CD4-positive, alpha-beta T cell (primary cell): ENCODE results near the gene JAK3. TPM values are rescaled to one million over a fixed set of nuclear protein-coding genes. Genes with fewer than 3 reads are reported as not detected.

ENCODE experiments used
- ATAC-seq: fragments of 200-7000 bp; cut with Tn5 transposase; one replicate; pipeline ENCODE4 v1.10.0; 2022; ENCODE audit warnings: mild to moderate bottlenecking; ENCODE audit not compliant: poor library complexity
- CTCF ChIA-PET: fragments of 350-600 bp; sonication (Branson Sonifier 250); formaldehyde crosslinking; loops from one replicate; lab custom pipeline; 2021; ENCODE audit warnings: antibody characterized with exemption, inconsistent platforms; lab: Charles Lee
- POLR2A ChIA-PET: fragments of 350-600 bp; sonication (Branson Sonifier 250); formaldehyde crosslinking; loops from one replicate; lab custom pipeline; 2021; ENCODE audit warnings: antibody characterized with exemption, inconsistent platforms; lab: Charles Lee
- DNase-seq, 14 experiments: peaks; one replicate each; pipeline ENCODE4 v3.0.0-alpha.2; 2013 to 2020; ENCODE audit warnings: mixed read lengths in 2 of 14
- H3K27ac ChIP-seq, 2 donors: one replicate each; pipeline versions ENCODE4 v1.5.1 to v1.7.0; 2013; ENCODE audit warnings: low read length in 2 of 2, low read depth in 1 of 2, mild to moderate bottlenecking in 1 of 2
- H3K27me3 ChIP-seq, 2 experiments: 1 replicate in 1 of 2; 2 replicates in 1 of 2; pipeline versions ENCODE4 v1.6.1 to v1.7.0; 2013; ENCODE audit warnings: low read length in 2 of 2, control low read depth in 1 of 2, mild to moderate bottlenecking in 1 of 2, moderate library complexity in 1 of 2; ENCODE audit not compliant: insufficient read depth in 2 of 2, control insufficient read depth in 1 of 2
- H3K36me3 ChIP-seq: one replicate; pipeline ENCODE4 v1.6.1; 2013; ENCODE audit warnings: low read length, control low read depth; ENCODE audit not compliant: insufficient read depth
- H3K4me1 ChIP-seq: one replicate; pipeline ENCODE4 v1.6.1; 2013; ENCODE audit warnings: low read length, control low read depth; ENCODE audit not compliant: insufficient read depth
- H3K4me3 ChIP-seq: one replicate; pipeline ENCODE4 v1.5.1; 2013; ENCODE audit warnings: mild to moderate bottlenecking, low read length, moderate library complexity
- H3K9me3 ChIP-seq, 2 experiments: 1 replicate in 1 of 2; 2 replicates in 1 of 2; pipeline versions ENCODE4 v1.6.1 to v1.7.0; 2013; ENCODE audit warnings: low read length in 2 of 2, mild to moderate bottlenecking in 2 of 2, control low read depth in 1 of 2, moderate library complexity in 1 of 2; ENCODE audit not compliant: control insufficient read depth in 1 of 2, insufficient read depth in 1 of 2
- H3K27ac Mint-ChIP-seq: one replicate; pipeline ENCODE4 v1.8.0; 2020; ENCODE audit warnings: mixed read lengths
- H3K27me3 Mint-ChIP-seq: one replicate; pipeline ENCODE4 v1.8.0; 2021; ENCODE audit warnings: mixed read lengths
- H3K36me3 Mint-ChIP-seq: one replicate; pipeline ENCODE4 v1.8.0; 2021; ENCODE audit warnings: low read depth, mixed read lengths
- H3K4me1 Mint-ChIP-seq: one replicate; pipeline ENCODE4 v1.8.0; 2021; ENCODE audit warnings: low read depth, mixed read lengths
- H3K4me3 Mint-ChIP-seq: one replicate; pipeline ENCODE4 v1.8.0; 2020; ENCODE audit warnings: mild to moderate bottlenecking, mixed read lengths
- H3K9me3 Mint-ChIP-seq: one replicate; pipeline ENCODE4 v1.8.0; 2020; ENCODE audit warnings: mixed read lengths
- CTCF ChIP-seq: fragments of 200-600 bp; IDR thresholded peaks from one replicate; pipeline ENCODE4 v1.8.0; 2022; ENCODE audit warnings: antibody characterized with exemption, mild to moderate bottlenecking
- intact Hi-C, 2 experiments: fragments of 100-400 bp; cut with DNase I in 1 of 2; cut with micrococcal nuclease in 1 of 2; formaldehyde crosslinking; loops; one replicate each; pipeline versions ENCODE4 v1.15.1 to v1.9.0; 2023 to 2025; cut with DNase I, micrococcal nuclease
- total RNA-seq, 174 experiments: library from RNA in 2 of 174; stranded (reverse) in 2 of 174; gene quantifications; one replicate each; pipeline ENCODE4 v1.2.3 and lab custom pipeline; 2021 to 2026

Gene JAK3
- total RNA-seq, 2 experiments from 2014 or later = 120 to 121 TPM

DNA sequence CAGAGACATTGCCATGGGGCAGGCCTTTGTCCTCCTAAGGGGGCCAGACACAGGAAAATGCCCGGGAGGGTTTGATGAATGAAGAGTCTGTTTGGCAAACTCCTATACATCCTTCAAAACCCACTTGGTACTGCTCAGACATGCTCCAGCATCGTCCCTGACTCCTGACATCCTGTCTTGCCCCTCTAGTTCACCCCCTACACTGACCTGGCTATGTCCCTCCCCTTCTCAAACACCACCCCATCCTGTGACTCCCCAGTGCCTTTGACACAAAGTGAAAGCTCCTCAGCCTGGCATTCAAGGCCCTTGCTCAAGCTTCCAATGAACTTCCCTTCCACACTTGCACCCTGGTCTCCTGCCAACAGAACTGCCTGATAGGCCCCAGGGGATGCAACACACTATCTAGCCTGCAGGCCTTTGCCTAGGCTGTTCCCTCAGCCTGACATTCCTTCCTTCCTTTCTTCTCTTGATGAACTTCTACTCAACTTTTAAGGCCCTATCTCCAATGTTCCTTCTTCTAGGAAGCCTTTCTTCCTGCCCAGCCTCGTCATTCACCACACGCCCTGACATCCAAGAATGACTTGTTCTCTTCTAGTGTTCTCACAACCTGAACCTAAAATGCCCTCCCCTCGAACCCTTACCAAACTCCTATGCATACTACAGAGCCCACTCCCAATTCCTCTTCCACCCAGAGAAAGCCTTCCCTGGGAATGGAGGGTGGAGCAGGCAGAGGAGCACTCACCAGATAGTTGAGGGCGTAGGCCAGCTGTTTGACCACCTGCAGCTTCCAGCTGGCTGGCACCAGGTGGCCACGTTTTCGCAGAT lies 12.4 kb downstream of the JAK3 start:
- H3K4me3 Mint-ChIP-seq = no peak overlapping the region

GRCh38 chr19:17834350-17835181 lies 13.2 kb downstream of the JAK3 start:
- TF ChIP-seq CTCF = no peak
- no peak for ATAC-seq
- Mint-ChIP-seq H3K27me3 (no peaks in the 10 kb centered on the region), H3K27ac (peak overlapping the region; percentile 54), H3K4me1 (peaks cover 11% of the 10 kb centered on the region), H3K4me3 (no peak overlapping the region), H3K9me3 (no peaks in the 10 kb centered on the region), H3K36me3 (peaks cover 93% of the 10 kb centered on the region)
- H3K4me1 ChIP-seq = peaks cover 26% of the 10 kb centered on the region
- CTCF ChIA-PET = interaction anchor here (1.7 to 3.0 kb wide), 2 partner anchors 21 to 25 kb away, joined by 4 to 9 read pairs; partner anchors contain the start of gene RPL18A
- H3K27me3 ChIP-seq = no peaks in the 10 kb centered on the region
- no peak overlapping the region for H3K4me3 ChIP-seq
- POLR2A ChIA-PET = interaction anchor here (0.8 to 1.6 kb wide), 6 partner anchors 12 to 31 kb away, joined by 3 to 5 read pairs (median 4); partner anchors contain the start of gene JAK3
- DNase-seq = peak in 3 of 14 experiments; percentile 9 to 49 (median 20)
- peaks cover 95% of the 10 kb centered on the region for H3K36me3 ChIP-seq
- H3K9me3 ChIP-seq = peaks cover 0 to 11% of the 10 kb centered on the region in 2 experiments
- H3K27ac ChIP-seq = peak overlapping the region in 1 of 2 donors; percentile 23
- intact Hi-C loops = no loop called here

More for the DNA sequence above, 12.4 kb downstream of the JAK3 start:
- CTCF ChIA-PET = interaction anchor here (1.7 to 3.0 kb wide), 2 partner anchors 20 to 24 kb away, joined by 4 to 9 read pairs; partner anchors contain the start of gene RPL18A
- Histone ChIP-seq H3K27ac (peak overlapping the region in 1 of 2 donors; percentile 23), H3K4me1 (peaks cover 31% of the 10 kb centered on the region), H3K4me3 (no peak overlapping the region), H3K36me3 (peaks cover 94% of the 10 kb centered on the region), H3K27me3 (no peaks in the 10 kb centered on the region), H3K9me3 (peaks cover 0 to 11% of the 10 kb centered on the region in 2 experiments)
- ATAC-seq (no peak), DNase-seq (no peak)
- intact Hi-C loops = no loop called here
- H3K27ac Mint-ChIP-seq = peak overlapping the region; percentile 54
- peaks cover 9% of the 10 kb centered on the region for H3K4me1 Mint-ChIP-seq
- H3K36me3 Mint-ChIP-seq = peaks cover 92% of the 10 kb centered on the region
- POLR2A ChIA-PET = interaction anchor here (1.2 to 1.6 kb wide), 4 partner anchors 11 to 32 kb away, joined by 4 to 5 read pairs (median 4); no protein-coding TSS in a partner anchor
- no peaks in the 10 kb centered on the region for H3K27me3 Mint-ChIP-seq
- no peak for TF ChIP-seq CTCF
- H3K9me3 Mint-ChIP-seq = no peaks in the 10 kb centered on the region
